ENCODE results near the gene CALHM2.

- TF ChIP-seq CTCF (IDR thresholded peaks at IDR 0.05) (no peak), POLR2A (IDR thresholded peaks at IDR 0.05) (no peak)
Measured at GRCh38 chr10:103458720-103459119, 6.5 kb upstream of the CALHM2 start, which contains the start of gene CALHM1.

Measured in breast epithelium (tissue), 3 donors.